GM12864 (cell line): ENCODE measurements around the gene C9orf78.

Experiments
- DNase-seq: peaks from one replicate; pipeline ENCODE4 v3.0.0-alpha.2; 2011; ENCODE audit warnings: low read depth
- H3K4me3 ChIP-seq: 2 replicates; pipeline ENCODE4 v1.5.1; 2011; ENCODE audit warnings: mild to moderate bottlenecking, low read depth, low read length, control low read depth
- CTCF ChIP-seq: IDR thresholded peaks from 2 replicates; pipeline ENCODE4 v1.5.1; 2011; ENCODE audit warnings: low read depth, mild to moderate bottlenecking, moderate library complexity, low read length, control low read depth, inconsistent platforms; ENCODE audit errors: missing control alignments

The C9orf78 gene

GRCh38 chr9:129860653-129861446 lies 25.8 kb upstream of the C9orf78 start:
- no peak overlapping the region for H3K4me3 ChIP-seq
- no peak for DNase-seq
- no peak for TF ChIP-seq CTCF

- TF ChIP-seq CTCF = no peak
- no peak overlapping the region for H3K4me3 ChIP-seq
- DNase-seq = no peak
These were observed 23.3 kb upstream of the C9orf78 start for GRCh38 chr9:129858167-129858962.

- no peak for DNase-seq
- TF ChIP-seq CTCF = no peak
- no peak overlapping the region for H3K4me3 ChIP-seq
These were observed 22.1 kb upstream of the C9orf78 start for GRCh38 chr9:129857207-129857606.

GRCh38 chr9:129854588-129855110 lies 19.6 kb upstream of the C9orf78 start:
- H3K4me3 ChIP-seq = no peak overlapping the region
- no peak for DNase-seq
- TF ChIP-seq CTCF = no peak

GRCh38 chr9:129853614-129854013 lies 18.5 kb upstream of the C9orf78 start:
- no peak for DNase-seq
- H3K4me3 ChIP-seq = no peak overlapping the region
- TF ChIP-seq CTCF = no peak

DNA sequence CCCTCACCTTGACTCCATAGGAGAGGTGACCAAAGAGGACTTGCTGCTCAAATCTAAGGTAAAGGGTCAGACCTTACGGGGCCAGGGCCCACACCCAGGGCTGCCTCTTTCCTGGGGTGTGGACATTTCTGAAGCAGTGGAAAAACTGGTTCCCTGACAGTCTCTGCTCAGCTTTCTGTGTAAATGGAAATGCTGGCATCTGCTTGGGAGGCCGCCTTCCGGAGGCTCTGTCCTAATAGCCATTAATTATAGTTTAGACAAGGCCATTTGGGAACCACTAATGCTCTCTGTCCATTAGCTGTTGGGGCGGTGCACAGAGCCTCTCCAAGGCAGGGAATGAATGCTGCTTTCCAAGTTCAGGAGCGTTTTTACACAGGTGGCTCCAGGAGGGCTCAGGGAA lies 17.5 kb upstream of the C9orf78 start:
- DNase-seq = no peak
- TF ChIP-seq CTCF = no peak
- no peak overlapping the region for H3K4me3 ChIP-seq
